ENCODE measurements around the gene YY1. TPM values are rescaled to one million over a fixed set of nuclear protein-coding genes. Genes with fewer than 3 reads are reported as not detected.

Gene YY1
- total and polyA plus RNA-seq, 2 experiments from 2014 or later = 38.2 to 43.3 TPM

- no peaks in the 10 kb centered on the region for H3K4me1 ChIP-seq (ENCODE audit: insufficient read depth)
- 62 to 67% methylated on average over 8 of the region's 8 CpGs for WGBS, 2 experiments (ENCODE audit: low coverage in 1 of 2, low lambda C conversion rate in 2 of 2, missing lambda C conversion rate in 2 of 2)
- peak; percentile 47 for DNase-seq
- H3K9me3 ChIP-seq (ENCODE audit: low read depth) = no peaks in the 10 kb centered on the region
- no peak overlapping the region for H3K27ac ChIP-seq
- H3K27me3 ChIP-seq (replicated peaks; ENCODE audit: insufficient read depth) = no peaks in the 10 kb centered on the region
- no peak overlapping the region for H3K4me3 ChIP-seq
- H4K20me1 ChIP-seq (ENCODE audit: insufficient read depth) = no peaks in the 10 kb centered on the region
- H3F3A ChIP-seq (ENCODE audit: insufficient read depth) = no peaks in the 10 kb centered on the region
- TF ChIP-seq EZH2phosphoT487 (IDR thresholded peaks at IDR 0.05; ENCODE audit: insufficient read depth, low read depth) = no peak
- TF ChIP-seq EZH2 (IDR thresholded peaks at IDR 0.05; ENCODE audit: insufficient read depth, poor library complexity, severe bottlenecking) = no peak
- no peak overlapping the region for H3K9ac ChIP-seq
- in situ Hi-C loops (cut with MboI) = no loop called here
- no peaks in the 10 kb centered on the region for H3K79me2 ChIP-seq (ENCODE audit: insufficient read depth)
- H3K4me2 ChIP-seq (ENCODE audit: unreplicated experiment) = no peak overlapping the region
- no peaks in the 10 kb centered on the region for H3K9me2 ChIP-seq (ENCODE audit: insufficient read depth)
- H3K36me3 ChIP-seq (ENCODE audit: low read depth) = no peaks in the 10 kb centered on the region
- H2AFZ ChIP-seq = no peak overlapping the region
Observed at GRCh38 chr14:100303179-100303578, 64.2 kb downstream of the YY1 start.

- no peak for DNase-seq
- no peak overlapping the region for H3K4me2 ChIP-seq (ENCODE audit: unreplicated experiment)
Observed at GRCh38 chr14:100303925-100304324, 65.0 kb downstream of the YY1 start.

GRCh38 chr14:100304825-100305323, 65.9 kb downstream of the YY1 start:
- no peaks in the 10 kb centered on the region for H3K79me2 ChIP-seq (ENCODE audit: insufficient read depth)
- peak overlapping the region; percentile 77 for H3K4me3 ChIP-seq
- H3K4me1 ChIP-seq (ENCODE audit: insufficient read depth) = no peaks in the 10 kb centered on the region
- no peaks in the 10 kb centered on the region for H3K9me3 ChIP-seq (ENCODE audit: low read depth)
- H3K27me3 ChIP-seq (replicated peaks; ENCODE audit: insufficient read depth) = no peaks in the 10 kb centered on the region
- peak overlapping the region; percentile 34 for H2AFZ ChIP-seq
- in situ Hi-C loops (cut with MboI) = no loop called here
- peak; percentile 59 for DNase-seq
- no peaks in the 10 kb centered on the region for H3K9me2 ChIP-seq (ENCODE audit: insufficient read depth)
- H3K9ac ChIP-seq = peak overlapping the region; percentile 30; the same call in 1 of the 2 replicates
- H3K4me2 ChIP-seq (ENCODE audit: unreplicated experiment) = peak overlapping the region; percentile 43
- TF ChIP-seq EZH2phosphoT487 (IDR thresholded peaks at IDR 0.05; ENCODE audit: insufficient read depth, low read depth) (no peak), EZH2 (IDR thresholded peaks at IDR 0.05; ENCODE audit: insufficient read depth, poor library complexity, severe bottlenecking) (no peak)
- no peak overlapping the region for H3K27ac ChIP-seq
- WGBS, 2 experiments (ENCODE audit: low coverage in 1 of 2, low lambda C conversion rate in 2 of 2, missing lambda C conversion rate in 2 of 2) = 23 to 34% methylated on average over 21 to 23 of the region's 23 CpGs
- H3F3A ChIP-seq (ENCODE audit: insufficient read depth) = no peaks in the 10 kb centered on the region
- H3K36me3 ChIP-seq (ENCODE audit: low read depth) = no peaks in the 10 kb centered on the region
- no peaks in the 10 kb centered on the region for H4K20me1 ChIP-seq (ENCODE audit: insufficient read depth)

More at GRCh38 chr14:100303925-100304324, 65.0 kb downstream of the YY1 start:
- Histone ChIP-seq H3K27ac (no peak overlapping the region), H3K9me3 (ENCODE audit: low read depth) (no peaks in the 10 kb centered on the region), H3F3A (ENCODE audit: insufficient read depth) (no peaks in the 10 kb centered on the region), H3K9me2 (ENCODE audit: insufficient read depth) (no peaks in the 10 kb centered on the region), H3K4me3 (no peak overlapping the region), H3K27me3 (replicated peaks; ENCODE audit: insufficient read depth) (no peaks in the 10 kb centered on the region), H2AFZ (no peak overlapping the region), H3K9ac (no peak overlapping the region), H4K20me1 (ENCODE audit: insufficient read depth) (no peaks in the 10 kb centered on the region), H3K36me3 (ENCODE audit: low read depth) (no peaks in the 10 kb centered on the region), H3K4me1 (ENCODE audit: insufficient read depth) (no peaks in the 10 kb centered on the region), H3K79me2 (ENCODE audit: insufficient read depth) (no peaks in the 10 kb centered on the region)
- TF ChIP-seq EZH2 (IDR thresholded peaks at IDR 0.05; ENCODE audit: insufficient read depth, poor library complexity, severe bottlenecking) = no peak
- TF ChIP-seq EZH2phosphoT487 (IDR thresholded peaks at IDR 0.05; ENCODE audit: insufficient read depth, low read depth) = no peak
- in situ Hi-C loops (cut with MboI) = no loop called here
- 82 to 90% methylated on average over 4 of the region's 4 CpGs for WGBS, 2 experiments (ENCODE audit: low coverage in 1 of 2, low lambda C conversion rate in 2 of 2, missing lambda C conversion rate in 2 of 2)

GRCh38 chr14:100305324-100306100, 66.6 kb downstream of the YY1 start:
- H3K27ac ChIP-seq = no peak overlapping the region
- peak overlapping the region; percentile 41 for H3K9ac ChIP-seq
- no peaks in the 10 kb centered on the region for H3F3A ChIP-seq (ENCODE audit: insufficient read depth)
- H2AFZ ChIP-seq = peak overlapping the region; percentile 68
- peak overlapping the region; percentile 77 for H3K4me3 ChIP-seq
- in situ Hi-C loops (cut with MboI) = no loop called here
- H3K36me3 ChIP-seq (ENCODE audit: low read depth) = no peaks in the 10 kb centered on the region
- no peaks in the 10 kb centered on the region for H4K20me1 ChIP-seq (ENCODE audit: insufficient read depth)
- peak; percentile 54 for DNase-seq
- 1% methylated on average over 30 to 46 of the region's 65 CpGs for WGBS, 2 experiments (ENCODE audit: low coverage in 1 of 2, low lambda C conversion rate in 2 of 2, missing lambda C conversion rate in 2 of 2)
- no peaks in the 10 kb centered on the region for H3K27me3 ChIP-seq (replicated peaks; ENCODE audit: insufficient read depth)
- H3K79me2 ChIP-seq (ENCODE audit: insufficient read depth) = no peaks in the 10 kb centered on the region
- H3K4me2 ChIP-seq (ENCODE audit: unreplicated experiment) = peak overlapping the region; percentile 82
- no peaks in the 10 kb centered on the region for H3K9me3 ChIP-seq (ENCODE audit: low read depth)
- H3K9me2 ChIP-seq (ENCODE audit: insufficient read depth) = no peaks in the 10 kb centered on the region
- no peak for TF ChIP-seq EZH2phosphoT487 (IDR thresholded peaks at IDR 0.05; ENCODE audit: insufficient read depth, low read depth)
- TF ChIP-seq EZH2 (IDR thresholded peaks at IDR 0.05; ENCODE audit: insufficient read depth, poor library complexity, severe bottlenecking) = no peak
- H3K4me1 ChIP-seq (ENCODE audit: insufficient read depth) = no peaks in the 10 kb centered on the region

Data from GM23248 (cell line).